Esophagus mucosa (tissue), 1 donor: ENCODE measurements around the gene MAP7. TPM values are rescaled to one million over a fixed set of nuclear protein-coding genes. Genes with fewer than 3 reads are reported as not detected.
"Not testable (repeated sequence)": the region's sequence is repeated elsewhere in the genome, so short reads cannot be mapped to it uniquely, and the experiment has no call there.

Source experiments
- ATAC-seq: fragments of 200-7000 bp; cut with Tn5 transposase; one replicate; pipeline ENCODE4 v1.9.1; 2020
- total RNA-seq: library from RNA; stranded (reverse); gene quantifications from one replicate; pipeline ENCODE4 v1.2.4, GENCODE V29; 2023
- donor health status: DM: yes; HTN: yes; CAD: no.

Gene MAP7
- total RNA-seq, 1 donor from 2014 or later = 29.9 TPM

DNA sequence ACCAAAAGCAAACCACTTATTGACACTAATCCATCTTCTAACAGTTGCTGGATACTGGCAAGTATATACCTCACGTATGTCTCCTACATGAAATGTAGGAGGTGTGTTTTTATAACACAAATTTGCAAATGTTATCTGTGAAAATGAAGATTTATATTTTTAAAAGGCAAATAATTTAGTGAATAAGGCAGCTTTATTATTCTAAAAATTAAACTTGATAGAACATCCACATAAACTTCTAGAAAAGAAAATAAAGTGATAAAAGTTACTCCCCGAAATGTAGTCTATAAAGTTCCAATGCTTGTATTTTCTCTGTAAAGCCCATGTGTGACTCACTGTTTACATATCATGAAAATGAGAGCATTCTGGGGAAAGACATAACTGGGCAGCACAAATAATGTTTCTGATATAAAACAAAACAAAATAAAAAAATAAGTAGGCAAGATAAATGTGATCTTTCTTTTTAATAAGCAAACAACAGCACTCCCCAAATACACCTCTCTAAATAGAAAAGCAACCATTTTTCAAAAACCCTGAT lies 84.4 kb downstream of the MAP7 start:
- ATAC-seq = no peak

DNA sequence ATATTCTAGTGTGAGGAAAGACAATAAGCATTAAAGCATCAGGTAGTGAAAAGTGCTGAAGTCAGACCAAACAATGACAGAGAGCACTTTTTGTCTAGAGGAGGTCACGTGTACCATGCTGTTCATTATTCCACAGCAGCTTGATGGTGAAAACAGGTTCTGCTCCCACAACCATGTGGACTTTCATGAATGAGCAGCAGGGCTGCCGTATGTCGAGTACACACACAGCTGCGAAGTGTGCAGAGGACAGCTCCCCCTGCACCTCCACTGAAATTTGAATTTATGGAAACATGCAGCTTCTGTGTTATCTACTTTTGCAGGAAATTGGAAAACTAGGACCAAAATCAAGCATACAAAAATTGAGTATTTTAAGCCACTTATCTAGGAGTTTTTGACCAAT lies 85.3 kb downstream of the MAP7 start:
- ATAC-seq = no peak

DNA sequence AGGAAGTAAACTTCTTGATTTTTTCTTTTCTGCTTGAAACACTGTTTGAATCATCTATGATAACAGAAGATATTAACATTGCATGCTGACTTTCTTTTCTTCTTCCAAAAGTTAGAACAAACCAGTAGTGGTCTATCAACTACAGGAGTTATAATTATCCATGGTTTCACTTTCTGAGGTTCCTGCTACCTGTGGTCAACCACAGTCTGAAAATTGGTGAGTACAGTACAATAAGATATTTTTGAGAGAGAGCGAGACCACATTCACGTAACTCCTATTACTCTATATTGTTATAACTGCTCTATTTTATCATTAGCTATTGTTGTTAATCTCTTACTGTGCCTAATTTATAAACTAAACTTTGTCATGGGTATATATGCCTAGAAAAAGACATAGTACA lies 86.1 kb downstream of the MAP7 start:
- ATAC-seq = no peak

DNA sequence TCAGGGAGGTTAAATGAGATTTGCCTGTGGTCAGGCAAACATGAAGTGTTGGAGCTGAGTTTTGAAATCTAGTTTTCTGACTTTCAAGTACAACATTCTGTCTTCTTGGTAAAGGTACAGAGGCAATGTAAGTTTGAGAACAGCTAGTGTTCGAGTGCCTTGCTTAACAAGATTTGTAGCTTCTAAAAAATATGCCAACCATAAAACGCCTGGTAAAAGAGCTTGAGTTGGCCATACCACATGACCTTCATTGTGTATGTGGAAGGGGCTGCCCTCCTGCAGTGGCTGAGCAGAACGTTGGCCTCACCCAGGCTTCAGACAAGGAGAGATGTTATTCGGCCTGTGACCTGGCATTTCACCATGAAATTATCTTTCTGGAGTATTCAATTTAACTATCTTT lies 86.5 kb downstream of the MAP7 start:
- ATAC-seq = no peak

GRCh38 chr6:136446579-136447187 lies 103.5 kb downstream of the MAP7 start:
- no peak for ATAC-seq

- ATAC-seq = no peak
Measured at GRCh38 chr6:136446145-136446544, 104.1 kb downstream of the MAP7 start.

DNA sequence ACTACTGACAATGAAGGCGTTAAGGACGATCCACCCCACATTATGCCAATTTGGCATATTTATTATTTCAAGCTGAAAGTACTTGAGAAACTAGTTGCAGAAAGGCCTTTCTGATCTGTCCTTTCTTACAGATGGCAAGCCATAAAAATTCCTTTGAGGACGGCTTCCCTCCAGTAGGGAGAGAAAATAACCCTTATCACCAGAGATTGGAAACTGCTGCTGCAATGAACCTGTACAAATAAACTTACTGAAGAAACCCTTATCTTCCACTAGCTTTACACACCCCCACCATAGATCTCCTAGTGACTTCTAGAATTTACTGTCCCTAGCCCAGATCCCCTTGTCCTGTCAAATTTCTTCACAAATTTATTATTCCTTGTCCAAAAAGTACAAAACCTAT lies 105.2 kb downstream of the MAP7 start:
- no peak for ATAC-seq

DNA sequence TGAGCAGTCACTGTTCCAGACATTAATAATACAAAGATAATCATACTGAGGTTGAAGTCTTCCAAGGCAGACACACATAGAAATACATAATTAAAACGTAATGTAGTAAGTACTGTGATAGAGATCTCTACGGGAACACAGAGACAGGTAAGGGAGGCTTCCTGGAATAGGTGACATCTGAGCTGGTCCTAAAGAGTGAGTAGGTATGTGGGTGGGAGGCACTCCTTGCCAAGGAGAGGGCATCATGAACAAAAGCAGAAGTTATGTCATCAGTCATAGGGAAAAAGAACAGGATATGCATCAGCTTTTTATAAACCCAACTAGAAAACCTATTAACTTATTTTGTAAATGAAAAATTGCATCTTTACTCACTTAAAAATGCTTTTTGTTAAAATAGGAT lies 110.0 kb downstream of the MAP7 start:
- ATAC-seq = peak; percentile 64

GRCh38 chr6:136439514-136440190 lies 110.6 kb downstream of the MAP7 start:
- peak; percentile 61 for ATAC-seq

- ATAC-seq = peak; percentile 69
Measured at GRCh38 chr6:136438441-136438840, 111.8 kb downstream of the MAP7 start.

- ATAC-seq = no peak
Measured at GRCh38 chr6:136437246-136437645, 113.0 kb downstream of the MAP7 start.

DNA sequence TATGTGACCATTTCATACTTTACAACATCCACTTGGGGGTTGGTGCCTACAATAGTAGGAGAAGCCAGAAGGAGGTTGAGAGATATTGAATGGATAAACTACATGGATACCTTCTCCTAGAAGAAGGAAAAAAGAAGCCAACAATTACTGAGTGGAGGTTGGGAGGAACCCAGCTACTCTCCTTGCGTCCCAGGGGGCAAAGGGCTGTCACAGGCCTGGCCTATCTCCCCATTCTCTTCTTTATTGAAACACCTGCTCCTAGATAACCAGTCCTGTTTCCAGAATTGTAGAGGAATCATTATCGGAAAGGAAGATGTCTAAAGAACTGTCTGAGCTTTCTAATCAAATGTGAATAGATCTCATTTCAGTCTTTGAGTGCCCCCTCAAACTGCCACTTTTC lies 115.1 kb downstream of the MAP7 start:
- no peak for ATAC-seq

DNA sequence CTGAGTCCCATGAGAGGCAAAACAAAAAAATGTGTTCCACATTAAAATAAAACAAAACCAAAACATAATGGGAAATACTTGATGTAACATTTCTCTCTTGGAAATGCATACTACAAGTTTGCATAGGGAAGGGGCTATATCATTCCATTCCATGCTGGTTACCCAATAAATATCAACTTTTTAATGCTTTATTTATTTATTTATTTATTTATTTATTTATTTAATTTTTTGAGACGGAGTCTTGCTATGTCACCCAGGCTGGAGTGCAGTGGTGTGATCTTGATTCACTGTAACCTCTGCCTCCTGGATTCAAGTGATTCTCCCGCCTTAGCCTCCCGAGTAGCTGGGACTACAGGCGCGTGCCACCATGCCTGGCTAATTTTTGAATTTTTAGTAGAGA lies 118.9 kb downstream of the MAP7 start:
- not testable (repeated sequence) for ATAC-seq

GRCh38 chr6:136429264-136430065 lies 120.8 kb downstream of the MAP7 start:
- ATAC-seq = no peak

GRCh38 chr6:136427378-136427717 lies 122.9 kb downstream of the MAP7 start:
- no peak for ATAC-seq

DNA sequence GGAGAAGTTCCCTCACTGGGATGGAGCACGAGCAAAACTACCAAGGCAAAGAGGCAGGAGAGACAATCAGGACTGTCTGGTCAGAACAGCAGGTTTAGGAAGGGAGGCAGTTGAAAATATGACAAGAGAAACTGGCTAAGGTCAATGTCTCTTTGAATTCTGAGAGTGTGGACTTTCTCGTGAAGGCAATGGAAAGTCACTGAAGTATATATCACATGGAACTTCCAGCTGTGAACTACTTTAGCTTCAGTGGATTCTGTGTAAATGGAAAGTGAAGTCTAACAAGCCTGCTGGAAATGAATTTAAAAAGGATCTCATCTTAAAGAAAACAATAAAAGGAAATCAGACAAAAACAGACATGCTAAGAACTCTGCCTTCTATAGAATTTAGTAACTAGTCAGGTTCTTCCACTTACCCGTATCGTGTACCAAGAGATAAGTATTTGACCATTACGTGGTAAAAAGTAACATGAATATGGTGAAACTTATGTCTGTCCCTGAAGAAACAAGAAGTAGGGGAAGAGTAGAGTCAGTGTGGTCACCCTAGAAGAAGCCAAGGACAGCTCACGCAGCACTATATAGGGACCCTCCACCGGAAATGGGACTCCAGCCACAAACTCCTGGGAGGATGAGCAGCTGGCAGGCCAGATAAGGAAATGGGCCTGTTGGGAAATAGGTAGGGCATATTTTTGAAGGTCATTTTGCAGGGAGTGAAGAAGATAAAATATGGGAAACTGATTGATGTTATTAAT lies 123.4 kb downstream of the MAP7 start:
- no peak for ATAC-seq

DNA sequence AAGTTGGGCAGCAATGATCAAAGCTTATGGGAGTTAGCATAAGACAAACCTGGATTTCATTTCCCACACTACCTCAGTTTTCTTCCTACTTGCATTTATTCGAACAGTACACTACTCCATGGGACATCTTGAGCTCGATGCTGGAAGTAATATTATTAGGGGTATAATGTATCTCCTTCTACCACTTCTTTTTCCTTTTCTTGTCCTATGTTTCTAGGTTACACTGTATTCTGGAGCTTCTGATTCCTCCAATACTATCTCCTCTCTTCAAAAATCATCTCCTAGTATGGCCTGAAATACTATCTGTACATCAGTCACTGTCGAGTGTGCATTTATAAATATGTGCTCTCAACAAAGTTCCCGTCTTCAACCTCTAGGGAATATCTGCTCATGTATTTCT lies 124.4 kb downstream of the MAP7 start:
- no peak for ATAC-seq

- ATAC-seq = no peak
Measured at GRCh38 chr6:136424901-136425300, 125.3 kb downstream of the MAP7 start.

- ATAC-seq = no peak
Measured at GRCh38 chr6:136424450-136424849, 125.8 kb downstream of the MAP7 start.

- no peak for ATAC-seq
Measured at GRCh38 chr6:136421537-136422158, 128.6 kb downstream of the MAP7 start.

DNA sequence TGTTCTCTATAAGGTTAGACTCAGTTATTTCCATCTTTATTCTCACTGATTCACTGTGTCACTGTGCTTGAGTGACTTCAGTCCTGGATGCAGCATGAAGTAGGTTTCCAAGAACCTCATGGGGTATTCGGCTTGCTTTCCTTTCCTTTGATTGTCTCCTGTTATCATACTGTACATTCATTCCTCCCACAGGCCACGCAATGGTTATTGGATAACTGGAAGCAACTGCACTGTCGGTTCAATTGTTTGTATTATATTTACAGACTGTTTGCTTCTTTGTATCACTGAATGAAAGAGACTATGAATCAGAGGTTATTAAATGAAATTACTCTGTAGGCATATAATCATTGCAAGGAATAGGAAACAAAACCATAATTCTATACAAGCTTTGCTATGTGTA lies 129.4 kb downstream of the MAP7 start:
- no peak for ATAC-seq

DNA sequence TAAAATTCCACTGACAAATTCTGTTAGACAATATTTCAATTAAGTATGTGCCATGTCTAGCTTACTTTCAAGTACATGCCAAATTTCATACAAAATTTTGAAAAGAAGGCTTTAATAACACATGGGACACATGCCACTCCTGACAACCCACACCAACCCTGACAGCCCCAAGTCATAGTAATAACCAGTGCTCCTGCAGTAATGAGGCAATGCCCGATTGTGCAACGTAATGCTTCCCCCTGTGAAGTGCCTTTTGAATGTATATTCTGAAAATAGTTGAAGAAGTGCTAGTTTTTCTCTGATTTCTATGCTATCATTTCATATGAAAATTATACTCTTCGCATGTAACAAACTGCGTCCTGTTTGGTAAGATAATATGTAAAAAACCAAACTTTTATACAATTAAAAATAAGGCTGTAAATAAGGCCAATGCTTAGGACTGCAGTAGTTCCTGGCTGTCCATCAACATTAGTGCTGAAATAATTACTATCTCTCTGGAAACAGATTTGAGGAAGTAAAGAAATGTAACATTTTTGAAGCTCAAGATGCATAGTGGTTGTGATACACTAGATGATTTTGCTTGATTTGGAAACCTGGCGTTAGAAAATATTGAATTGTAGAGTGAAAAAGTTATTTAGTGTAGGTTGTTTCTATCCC lies 134.7 kb downstream of the MAP7 start:
- no peak for ATAC-seq
